AG04449 (cell line): ENCODE results near the gene KDM5B.

Source experiments
- CTCF ChIA-PET: fragments of 350-600 bp; formaldehyde crosslinking; extraction: SDS; loops from one replicate; lab custom pipeline; 2021; ENCODE audit warnings: antibody characterized with exemption; lab: Yijun Ruan, JAX
- POLR2A ChIA-PET: fragments of 400-600, 350-600 bp; formaldehyde crosslinking; extraction: SDS; loops from one replicate; lab custom pipeline; 2020; ENCODE audit warnings: antibody characterized with exemption, inconsistent platforms; lab: Yijun Ruan, JAX
- DNase-seq: peaks from one replicate; pipeline ENCODE4 v3.0.0-alpha.2; 2010; ENCODE audit warnings: low read depth, low spot score
- H3K4me3 ChIP-seq: 2 replicates; pipeline ENCODE4 v1.5.1; 2011; ENCODE audit warnings: low read depth, mild to moderate bottlenecking, control low read depth, low read length
- TF ChIP-seq, protein P1 (sequence below): IDR thresholded peaks from one replicate; pipeline ENCODE4 v1.5.1; 2011; ENCODE audit warnings: mild to moderate bottlenecking, moderate library complexity, low read length, control low read depth, inconsistent platforms; ENCODE audit not compliant: insufficient read depth; ENCODE audit errors: missing control alignments

The KDM5B gene

DNA sequence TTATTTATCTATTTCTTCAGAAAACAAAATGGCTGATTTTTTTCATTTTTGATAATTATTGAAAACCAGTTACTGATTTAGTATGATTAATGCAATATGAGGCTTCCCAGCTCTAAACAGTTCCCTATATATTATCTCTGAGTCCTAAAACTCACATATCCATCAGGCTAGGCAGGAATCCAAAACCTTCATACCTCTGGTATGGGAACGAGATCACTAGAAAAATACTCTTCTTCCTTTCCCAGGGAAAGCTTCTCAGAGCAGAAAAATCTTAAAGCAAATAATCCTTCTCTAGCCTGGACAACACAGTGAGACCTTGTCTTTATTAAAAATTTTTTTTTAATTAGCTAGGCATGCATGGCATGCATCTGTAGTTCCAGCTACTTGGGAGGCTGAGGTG lies 42.5 kb downstream of the KDM5B start:
- no peak for DNase-seq
- TF ChIP-seq, protein P1, sequence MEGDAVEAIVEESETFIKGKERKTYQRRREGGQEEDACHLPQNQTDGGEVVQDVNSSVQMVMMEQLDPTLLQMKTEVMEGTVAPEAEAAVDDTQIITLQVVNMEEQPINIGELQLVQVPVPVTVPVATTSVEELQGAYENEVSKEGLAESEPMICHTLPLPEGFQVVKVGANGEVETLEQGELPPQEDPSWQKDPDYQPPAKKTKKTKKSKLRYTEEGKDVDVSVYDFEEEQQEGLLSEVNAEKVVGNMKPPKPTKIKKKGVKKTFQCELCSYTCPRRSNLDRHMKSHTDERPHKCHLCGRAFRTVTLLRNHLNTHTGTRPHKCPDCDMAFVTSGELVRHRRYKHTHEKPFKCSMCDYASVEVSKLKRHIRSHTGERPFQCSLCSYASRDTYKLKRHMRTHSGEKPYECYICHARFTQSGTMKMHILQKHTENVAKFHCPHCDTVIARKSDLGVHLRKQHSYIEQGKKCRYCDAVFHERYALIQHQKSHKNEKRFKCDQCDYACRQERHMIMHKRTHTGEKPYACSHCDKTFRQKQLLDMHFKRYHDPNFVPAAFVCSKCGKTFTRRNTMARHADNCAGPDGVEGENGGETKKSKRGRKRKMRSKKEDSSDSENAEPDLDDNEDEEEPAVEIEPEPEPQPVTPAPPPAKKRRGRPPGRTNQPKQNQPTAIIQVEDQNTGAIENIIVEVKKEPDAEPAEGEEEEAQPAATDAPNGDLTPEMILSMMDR: no peak
- CTCF ChIA-PET: interaction anchor here (1.2 kb wide), 1 partner anchor 9 kb away, joined by 5 read pairs; no protein-coding TSS in a partner anchor
- POLR2A ChIA-PET: no interaction called here
- H3K4me3 ChIP-seq: no peak overlapping the region

DNA sequence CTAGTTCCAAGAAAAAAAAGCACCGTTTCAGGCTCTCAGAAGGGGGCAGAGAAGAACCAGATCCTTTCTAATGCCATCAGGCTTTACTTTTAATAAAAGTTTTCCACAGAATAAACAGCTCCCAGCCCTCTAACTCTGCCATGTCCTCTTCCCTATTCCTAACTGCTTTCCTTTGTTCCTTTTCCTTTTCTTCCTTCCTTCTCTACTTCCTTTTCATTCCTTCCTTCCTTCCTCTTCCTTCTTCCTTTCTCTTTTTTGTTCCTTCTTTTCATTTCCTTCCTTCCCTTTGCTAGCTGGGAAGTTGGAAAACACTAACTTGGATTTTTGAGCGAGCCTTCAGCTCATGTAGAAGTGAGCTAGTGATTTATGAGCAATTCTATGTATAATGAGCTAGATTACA lies 46.2 kb downstream of the KDM5B start:
- no peak for DNase-seq
- ChIA-PET CTCF (interaction anchor here (1.1 to 1.4 kb wide), 2 partner anchors 10 to 91 kb away, joined by 3 read pairs; no protein-coding TSS in a partner anchor), POLR2A (no interaction called here)
- TF ChIP-seq, protein P1: no peak
- H3K4me3 ChIP-seq: no peak overlapping the region

DNA sequence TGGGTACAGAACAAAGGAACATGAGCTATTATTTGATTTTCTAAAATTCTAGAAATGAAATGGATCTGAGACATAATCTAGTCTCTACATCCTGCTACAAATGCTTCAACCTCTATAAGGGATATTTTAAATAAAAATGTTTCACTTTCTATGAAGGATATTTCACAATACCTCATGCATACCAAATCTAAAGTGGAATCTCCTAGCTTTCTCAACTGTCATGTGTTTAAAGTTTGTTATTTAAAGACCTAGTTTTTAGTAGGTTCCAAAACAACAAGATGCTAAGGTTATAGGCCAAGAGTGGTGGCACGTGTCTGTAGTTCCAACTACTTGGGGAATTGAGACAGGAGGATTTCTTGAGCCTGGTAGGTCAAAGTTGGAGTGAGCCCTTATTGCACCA lies 47.6 kb downstream of the KDM5B start:
- TF ChIP-seq, protein P1: no peak
- H3K4me3 ChIP-seq: no peak overlapping the region
- POLR2A ChIA-PET: no interaction called here
- no peak for DNase-seq
- CTCF ChIA-PET: interaction anchor here (2.3 kb wide), 1 partner anchor 21 kb away, joined by 5 read pairs; no protein-coding TSS in a partner anchor

DNA sequence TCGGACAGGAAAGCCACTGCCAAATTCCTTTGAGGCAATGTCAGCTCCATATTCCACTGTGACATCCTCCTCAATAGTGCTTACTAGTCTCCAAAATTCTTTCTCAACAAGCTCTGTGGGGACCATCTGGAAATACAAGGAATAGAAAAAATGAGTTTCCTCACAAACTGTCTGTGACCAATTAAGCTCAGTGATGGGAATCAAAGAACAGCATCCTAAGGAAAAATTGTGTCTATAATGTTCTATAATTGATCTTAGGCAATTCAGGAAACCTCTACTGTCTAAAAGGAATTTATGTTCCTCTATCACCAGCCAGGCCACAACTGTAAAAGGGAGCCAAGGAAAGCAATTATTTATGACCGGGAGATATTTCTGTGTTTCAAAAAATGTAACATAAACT lies 51.8 kb downstream of the KDM5B start:
- POLR2A ChIA-PET: no interaction called here
- DNase-seq: no peak
- TF ChIP-seq, protein P1: no peak
- no peak overlapping the region for H3K4me3 ChIP-seq
- CTCF ChIA-PET: interaction anchor here (1.1 to 1.3 kb wide), 2 partner anchors 8 to 33 kb away, joined by 3 read pairs; no protein-coding TSS in a partner anchor

DNA sequence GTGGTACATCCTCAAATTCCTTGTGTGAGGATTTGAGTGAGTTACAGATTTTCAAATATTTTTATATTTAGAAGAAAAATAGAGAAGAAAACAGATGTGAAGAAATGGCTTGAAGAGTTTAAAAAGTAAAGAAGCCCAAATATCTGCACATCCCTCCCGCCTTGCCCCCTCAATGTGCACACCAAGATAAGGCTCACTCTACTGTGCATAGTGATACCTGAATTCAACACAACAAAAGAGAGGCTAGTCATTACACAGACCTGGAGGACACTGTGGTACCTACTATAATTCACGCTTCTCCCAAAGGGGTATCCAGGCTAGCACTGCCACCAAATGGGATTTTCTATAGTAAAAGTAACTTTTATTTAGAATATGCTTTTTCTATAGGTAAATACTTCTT lies 53.9 kb downstream of the KDM5B start:
- ChIA-PET CTCF (no interaction called here), POLR2A (no interaction called here)
- H3K4me3 ChIP-seq: no peak overlapping the region
- TF ChIP-seq, protein P1: no peak
- DNase-seq: no peak

DNA sequence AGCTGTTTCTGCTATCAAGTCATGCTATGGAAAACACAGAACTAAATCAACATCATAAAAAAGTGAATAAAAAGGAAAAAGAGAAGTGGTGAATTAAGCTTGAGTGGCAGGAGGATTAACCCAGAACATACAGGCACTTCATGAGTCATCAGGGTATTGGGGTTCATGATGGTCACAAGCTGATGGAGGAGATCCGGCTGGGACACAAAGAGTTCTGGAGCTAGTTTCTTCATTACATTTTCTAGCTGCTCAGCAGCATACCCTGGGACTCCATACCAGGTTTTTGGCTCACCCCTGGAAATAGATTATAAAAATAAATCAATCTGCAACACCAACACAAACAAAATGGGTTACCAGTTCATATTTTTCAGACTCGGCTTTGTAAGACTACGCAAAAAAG lies 55.4 kb downstream of the KDM5B start:
- TF ChIP-seq, protein P1: no peak
- no peak overlapping the region for H3K4me3 ChIP-seq
- ChIA-PET POLR2A (no interaction called here), CTCF (interaction anchor here (3.3 kb wide), 1 partner anchor 247 kb away, joined by 14 read pairs; no protein-coding TSS in a partner anchor)
- DNase-seq: no peak
